GM19239 (cell line): Measurements from ENCODE around the gene KLF12.

Experiments used
- DNase-seq: peaks from one replicate; pipeline ENCODE4 v3.0.0; 2011; ENCODE audit warnings: low spot score; ENCODE audit not compliant: insufficient read length
- FAIRE-seq: peaks from 2 replicates; lab custom pipeline; 2011; peaks lifted over from hg19 to GRCh38; lab: Jason Lieb, UNC

KLF12 gene

DNA sequence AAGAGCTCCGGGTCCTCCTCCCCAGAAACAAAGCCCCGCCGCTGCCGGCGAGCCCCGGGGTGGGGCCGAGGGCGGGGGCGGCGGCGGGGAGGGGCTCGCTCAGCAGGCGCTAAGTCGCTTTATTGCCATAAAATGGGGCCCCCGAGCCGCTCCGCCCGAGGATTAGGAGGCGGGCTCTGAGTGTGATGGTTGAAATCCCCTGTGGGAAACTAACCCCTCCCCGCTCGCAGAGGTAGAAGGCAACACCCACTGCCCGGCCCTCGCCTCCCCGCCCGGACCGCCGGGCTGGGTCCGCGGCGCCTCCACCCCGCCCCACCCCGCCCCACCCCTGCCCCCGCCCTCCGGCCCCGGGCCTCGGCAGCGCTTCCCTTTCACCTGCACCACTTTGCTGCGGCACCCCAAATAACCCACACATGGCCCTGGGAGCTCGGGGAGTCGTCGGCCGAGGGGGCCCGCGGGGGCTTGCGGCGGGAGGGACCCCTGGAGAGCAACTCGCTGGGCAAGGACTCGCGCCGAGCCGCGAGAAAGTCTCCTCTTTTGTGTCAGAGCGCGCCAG lies at the start of gene KLF12:
TSS of gene KLF12 (minus strand) at position 184 of the 556 bp plus-strand sequence.
- DNase-seq: peak; percentile 74

DNA sequence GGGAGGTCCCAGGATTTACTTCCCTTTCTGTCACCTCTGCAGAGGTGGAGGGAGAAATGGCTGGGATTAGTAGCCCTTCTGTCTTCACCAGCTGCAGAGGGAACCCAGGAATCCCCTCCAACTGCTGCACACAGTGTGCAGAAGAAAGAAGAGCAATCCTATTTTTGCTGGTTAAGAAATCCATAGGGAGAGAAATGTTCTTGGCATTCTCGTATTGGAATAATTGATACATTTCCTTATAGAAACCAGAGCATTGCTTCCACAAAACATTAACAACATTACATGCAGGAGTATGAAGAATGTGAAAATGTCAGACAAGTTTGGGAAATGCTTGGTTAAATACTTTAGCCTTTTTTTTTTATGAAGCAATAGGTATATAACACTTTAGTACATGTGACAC lies 48.3 kb upstream of the KLF12 start:
- no peak for DNase-seq
- FAIRE-seq: no peak

More for the DNA sequence above, at the start of gene KLF12:
- no peak for FAIRE-seq

DNA sequence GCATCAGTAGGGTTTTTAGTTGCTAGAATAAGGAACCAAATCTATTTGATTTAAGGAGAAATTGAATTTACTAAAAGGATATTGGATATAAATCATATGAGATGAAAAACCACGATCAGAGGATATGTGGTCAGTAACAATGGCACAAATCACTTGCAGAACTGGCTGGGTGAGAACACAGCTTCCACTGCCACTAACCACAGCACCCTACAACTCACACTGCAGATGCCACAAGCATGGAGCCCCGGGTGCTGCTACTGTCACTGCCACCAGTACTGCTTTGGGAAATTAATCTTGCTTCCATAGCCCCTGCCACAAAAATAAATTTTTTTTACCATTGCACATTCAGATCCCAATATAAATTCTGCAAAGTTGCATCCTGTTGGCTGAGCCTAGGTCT lies 40.6 kb upstream of the KLF12 start:
- DNase-seq (no peak), FAIRE-seq (no peak)

DNA sequence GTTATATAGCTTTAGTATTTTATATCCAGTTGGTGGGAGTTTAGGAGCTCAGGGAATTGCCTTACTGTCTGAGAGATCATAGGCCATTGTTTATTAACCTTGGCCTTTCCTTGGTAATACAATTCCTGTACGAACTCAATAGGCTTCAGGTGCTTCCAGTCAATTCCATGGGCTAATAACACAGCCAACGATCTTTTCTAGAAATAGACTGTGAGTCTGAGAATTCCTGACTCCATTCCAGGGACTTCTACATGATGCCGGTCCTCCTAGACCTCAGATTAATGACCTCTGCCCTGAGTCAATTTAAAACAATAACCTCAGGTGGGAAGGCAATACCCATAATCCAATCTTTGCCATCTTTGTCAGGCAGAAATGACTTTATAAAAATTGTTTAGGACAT lies 39.6 kb upstream of the KLF12 start:
- FAIRE-seq: no peak
- no peak for DNase-seq

DNA sequence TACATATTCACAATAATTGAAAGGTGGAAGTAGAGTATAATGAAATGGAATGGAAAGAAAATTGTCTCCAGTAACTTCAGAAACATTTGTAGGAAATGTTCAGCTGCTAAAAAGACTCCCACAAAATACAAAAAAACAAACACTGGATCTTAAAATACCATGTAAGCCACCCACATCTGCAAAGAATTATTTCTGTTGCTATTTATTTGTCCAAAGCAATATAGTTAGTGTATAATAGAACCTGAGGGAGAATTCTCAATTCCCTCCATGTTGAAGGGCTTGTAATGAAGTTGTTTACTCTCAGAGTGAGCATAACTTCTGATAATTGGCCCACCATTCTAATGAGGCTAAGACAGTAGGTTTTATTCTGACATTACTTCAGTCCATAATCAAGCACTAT lies 37.4 kb upstream of the KLF12 start:
- FAIRE-seq (no peak), DNase-seq (no peak)

DNA sequence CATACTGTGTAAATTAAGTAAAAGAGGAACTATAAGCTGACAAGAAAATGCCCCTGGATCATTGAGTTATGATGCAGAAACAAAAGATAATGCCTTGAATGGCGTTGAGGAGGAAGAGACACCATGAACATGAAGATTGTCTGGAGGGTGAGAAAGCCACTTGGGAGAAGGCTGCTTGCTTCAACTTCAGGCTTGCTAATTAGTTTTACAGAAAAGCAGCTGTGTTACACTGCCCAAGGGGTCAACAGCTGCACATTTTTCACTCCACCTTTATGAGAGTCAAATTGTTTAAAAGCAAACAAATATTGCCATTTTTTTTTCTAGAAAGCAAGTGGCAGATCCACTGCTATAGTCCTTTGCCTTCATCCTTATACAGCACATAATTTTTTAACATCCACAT lies 35.5 kb upstream of the KLF12 start:
- FAIRE-seq: no peak

DNA sequence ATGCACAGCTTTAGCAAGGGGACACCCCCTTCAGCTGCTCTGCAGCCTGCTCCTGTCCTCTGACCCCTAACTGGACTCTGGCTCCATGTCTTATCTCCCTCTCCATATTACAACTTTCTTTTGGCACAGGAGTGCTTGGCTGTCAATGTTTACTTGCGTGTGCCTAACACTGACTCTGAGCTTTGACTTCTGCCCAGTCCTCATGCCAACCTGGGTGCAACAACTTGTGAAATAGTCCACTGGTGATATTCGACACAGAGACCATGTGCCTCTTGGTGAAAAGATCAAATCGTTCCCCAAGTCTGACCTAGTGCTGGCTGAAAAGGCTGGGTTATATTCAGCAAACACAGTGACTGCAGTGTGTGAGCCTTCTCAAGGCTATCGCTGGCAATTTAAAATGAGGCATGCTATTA lies 34.1 kb upstream of the KLF12 start:
- DNase-seq (no peak), FAIRE-seq (no peak)

More for the DNA sequence above, 35.5 kb upstream of the KLF12 start:
- no peak for DNase-seq

DNA sequence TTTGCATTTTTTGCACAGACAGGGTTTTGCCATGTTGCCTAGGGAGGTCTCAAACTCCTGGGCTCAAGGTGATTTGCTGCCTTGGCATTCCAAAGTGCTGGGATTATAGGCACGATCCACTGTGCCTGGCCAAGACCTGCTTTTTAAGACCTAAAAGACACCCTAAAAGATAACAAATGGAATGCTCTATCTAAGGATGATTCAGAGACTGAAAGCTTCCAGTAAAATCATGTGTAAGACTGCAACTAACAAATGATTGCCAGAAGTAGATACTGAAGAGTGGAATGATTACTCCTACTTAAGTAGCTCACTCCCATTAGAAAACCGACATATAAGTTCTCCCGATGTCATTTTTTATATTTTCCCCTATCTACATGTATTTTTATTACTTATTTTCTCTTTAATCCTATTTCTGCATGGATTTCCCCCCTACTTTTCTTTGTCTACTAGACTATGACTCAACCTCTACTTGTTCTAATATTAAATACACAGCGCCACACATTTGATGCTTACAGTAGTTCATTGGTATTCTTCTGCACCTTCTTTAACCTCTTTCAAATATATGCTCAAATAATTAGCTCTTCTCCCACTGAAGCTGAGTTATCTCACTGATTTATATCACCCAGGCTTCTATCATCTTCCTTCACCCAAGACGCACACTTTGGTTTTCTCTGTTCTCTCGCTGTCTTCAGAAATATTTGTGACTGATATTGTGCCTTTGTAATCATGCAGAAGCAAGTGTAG lies 32.2 kb upstream of the KLF12 start:
- FAIRE-seq: no peak

DNA sequence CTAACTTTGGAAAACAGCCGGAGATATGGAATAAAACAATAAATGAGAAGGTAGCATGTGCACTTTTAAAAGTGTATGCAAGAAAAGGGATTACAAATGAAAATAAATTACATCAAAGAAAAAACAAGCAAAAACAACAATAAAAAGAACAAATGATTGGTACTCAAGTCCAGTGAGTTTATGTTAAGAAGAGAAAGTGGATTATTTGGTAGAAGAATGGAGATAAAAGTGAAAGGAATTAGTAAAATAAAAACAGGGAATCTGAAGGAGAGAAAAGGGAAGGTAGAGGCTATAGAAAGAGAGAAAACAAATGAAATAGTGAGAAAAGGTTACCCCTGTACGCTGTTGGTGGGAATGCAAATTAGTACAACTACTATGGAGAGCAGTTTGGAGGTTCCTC lies 28.6 kb upstream of the KLF12 start:
- FAIRE-seq (no peak), DNase-seq (no peak)

More for the DNA sequence above, 32.2 kb upstream of the KLF12 start:
- DNase-seq: no peak

DNA sequence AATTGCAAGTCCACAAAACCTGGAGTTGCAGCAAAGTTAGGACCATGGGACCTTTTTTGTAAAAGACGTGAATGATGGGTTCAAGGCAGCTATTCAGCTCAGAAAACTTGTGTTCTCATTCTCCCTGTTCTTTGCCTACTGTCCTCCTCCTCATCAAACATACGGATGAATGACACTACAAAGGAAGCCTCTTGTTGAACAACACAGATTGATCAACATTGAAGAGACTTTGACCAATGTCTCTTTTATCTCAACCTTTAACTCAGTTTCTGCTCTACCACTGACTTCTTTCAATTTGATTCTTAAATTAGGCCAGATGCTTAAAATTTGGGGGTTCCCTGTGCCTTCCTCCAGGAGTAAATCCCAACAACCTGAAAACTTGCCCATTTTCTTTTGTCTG lies 27.9 kb upstream of the KLF12 start:
- DNase-seq (no peak), FAIRE-seq (no peak)

DNA sequence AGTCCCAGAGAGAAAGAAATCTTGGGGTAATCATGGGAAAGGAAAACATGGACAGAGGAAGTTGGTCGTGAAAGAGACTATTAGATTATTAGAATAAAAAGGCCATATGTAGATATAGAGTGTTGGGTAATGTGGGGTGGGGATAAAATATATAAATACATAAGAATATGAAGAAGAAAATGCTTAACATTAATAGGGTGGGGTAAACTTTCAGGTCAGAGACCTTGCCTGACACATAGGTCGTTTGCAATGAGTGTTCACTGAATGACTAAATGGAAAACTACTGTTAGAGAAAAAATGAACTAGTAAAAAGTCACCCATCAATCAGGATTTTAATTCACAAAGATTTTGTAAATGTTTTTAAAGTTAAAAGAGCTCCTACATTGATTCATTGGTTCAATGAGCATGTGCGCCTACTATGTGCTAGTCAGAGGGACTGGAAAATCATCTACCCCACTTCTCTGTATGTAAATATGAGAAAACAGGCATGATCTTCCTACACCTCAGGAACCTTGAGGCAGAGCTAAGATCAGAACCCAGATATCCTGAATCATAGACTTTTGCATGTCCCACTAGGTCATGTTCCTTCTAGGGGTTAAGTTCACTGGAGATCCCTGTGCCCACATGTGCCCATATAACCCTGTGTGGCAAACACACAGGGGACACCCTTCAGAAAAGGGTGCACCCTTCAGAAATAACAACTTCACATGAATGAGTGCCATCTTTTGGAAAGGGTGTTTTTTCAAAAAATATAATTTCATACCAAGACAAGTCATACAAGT lies 24.6 kb upstream of the KLF12 start:
- DNase-seq: no peak

DNA sequence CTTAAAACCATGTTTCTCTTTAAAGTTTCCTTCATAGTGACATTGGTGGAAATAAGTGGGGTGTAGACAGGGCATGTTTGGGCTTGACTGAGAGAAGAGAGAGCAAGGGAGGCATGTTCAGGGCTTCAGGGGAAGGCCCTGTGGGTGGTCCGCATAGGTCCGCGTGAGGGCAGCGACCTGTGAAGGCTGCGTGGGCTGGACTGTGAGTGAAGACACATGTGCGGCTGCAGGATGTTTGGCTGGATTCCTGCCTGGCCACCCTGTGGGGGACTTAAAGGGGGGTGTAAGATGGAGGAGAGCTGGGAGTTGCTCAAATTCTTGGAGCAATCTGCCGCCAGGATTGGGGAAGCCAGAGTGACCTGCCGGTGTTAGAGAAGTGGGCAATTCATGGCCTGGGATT lies 23.8 kb upstream of the KLF12 start:
- FAIRE-seq: no peak
- DNase-seq: no peak

More for the DNA sequence above, 24.6 kb upstream of the KLF12 start:
- FAIRE-seq: no peak

DNA sequence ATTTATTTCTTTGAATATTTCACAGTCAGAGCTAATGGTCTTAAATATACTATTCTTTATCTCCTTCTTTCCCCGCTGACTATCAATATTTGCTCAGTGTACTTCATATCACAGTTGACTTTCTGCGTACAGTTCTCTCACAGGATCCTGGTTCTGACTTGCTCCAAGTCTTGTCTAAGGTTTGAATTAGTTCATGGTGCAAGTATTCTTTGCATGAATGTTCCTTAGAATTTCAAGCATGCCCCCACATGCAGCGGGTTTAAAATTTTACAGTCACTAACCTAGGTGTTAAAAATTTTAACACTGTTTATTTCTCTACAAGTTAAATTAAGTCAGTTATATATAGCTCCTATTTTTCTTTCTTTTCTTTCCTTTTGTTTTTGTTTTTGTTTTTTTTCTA lies 20.8 kb upstream of the KLF12 start:
- FAIRE-seq: no peak

DNA sequence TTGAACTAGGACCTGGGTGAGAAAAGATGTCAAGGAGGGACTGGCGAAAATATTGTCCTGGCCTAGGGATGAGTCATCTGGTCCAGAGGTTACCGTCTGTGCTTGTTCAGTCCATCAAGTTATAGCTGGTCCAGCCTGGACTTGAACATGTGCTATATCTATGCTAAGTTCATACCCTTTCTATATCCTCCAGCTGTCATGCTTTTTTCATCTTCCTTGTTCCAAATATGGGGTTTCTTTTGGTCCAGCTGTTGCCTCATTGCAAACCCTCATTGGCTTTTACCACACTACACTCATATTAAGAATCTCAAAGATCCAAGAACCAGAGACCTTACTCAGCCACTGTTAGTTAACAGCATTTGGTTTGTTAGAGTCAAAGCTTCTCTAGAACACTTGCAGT lies 19.1 kb upstream of the KLF12 start:
- no peak for FAIRE-seq
- no peak for DNase-seq

More for the DNA sequence above, 20.8 kb upstream of the KLF12 start:
- DNase-seq: no peak

DNA sequence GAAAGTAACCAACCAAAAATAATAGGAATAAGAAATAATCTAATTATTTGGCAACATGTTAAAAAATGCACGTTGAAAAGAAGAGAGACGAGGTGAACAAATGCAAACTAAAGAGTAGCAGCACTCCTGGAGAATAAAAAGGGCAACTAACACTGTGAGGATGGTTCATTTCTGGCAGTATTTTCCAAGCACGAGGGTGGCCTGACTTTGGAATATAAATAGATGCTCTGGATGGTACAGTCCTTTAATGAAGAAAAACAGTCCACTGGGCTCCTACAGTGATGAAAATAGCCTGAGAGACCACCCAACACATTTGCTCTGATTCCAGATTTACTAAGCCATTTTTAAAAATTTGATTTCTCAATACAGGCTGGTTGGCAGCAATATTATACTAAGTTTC lies 17.7 kb upstream of the KLF12 start:
- no peak for FAIRE-seq
- DNase-seq: no peak

DNA sequence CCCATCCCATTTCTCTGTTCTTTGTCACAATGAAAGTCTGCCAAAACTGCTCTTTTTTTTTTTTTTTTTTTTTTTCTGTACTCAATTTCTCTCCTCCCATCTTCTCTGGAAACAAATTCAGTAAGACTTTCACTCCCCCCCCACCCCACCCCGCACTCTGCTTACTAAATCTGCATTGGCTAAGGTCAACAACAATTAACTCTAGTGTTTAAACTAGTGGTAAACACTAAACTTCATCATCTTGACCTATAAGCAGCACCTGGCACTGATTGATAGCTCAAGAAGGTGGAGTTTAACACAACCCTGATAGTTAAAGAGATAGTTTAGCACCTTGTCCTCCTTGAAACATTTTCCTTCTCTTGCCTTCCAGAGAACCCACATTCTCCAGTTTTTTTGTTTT lies 14.1 kb upstream of the KLF12 start:
- FAIRE-seq (no peak), DNase-seq (no peak)

DNA sequence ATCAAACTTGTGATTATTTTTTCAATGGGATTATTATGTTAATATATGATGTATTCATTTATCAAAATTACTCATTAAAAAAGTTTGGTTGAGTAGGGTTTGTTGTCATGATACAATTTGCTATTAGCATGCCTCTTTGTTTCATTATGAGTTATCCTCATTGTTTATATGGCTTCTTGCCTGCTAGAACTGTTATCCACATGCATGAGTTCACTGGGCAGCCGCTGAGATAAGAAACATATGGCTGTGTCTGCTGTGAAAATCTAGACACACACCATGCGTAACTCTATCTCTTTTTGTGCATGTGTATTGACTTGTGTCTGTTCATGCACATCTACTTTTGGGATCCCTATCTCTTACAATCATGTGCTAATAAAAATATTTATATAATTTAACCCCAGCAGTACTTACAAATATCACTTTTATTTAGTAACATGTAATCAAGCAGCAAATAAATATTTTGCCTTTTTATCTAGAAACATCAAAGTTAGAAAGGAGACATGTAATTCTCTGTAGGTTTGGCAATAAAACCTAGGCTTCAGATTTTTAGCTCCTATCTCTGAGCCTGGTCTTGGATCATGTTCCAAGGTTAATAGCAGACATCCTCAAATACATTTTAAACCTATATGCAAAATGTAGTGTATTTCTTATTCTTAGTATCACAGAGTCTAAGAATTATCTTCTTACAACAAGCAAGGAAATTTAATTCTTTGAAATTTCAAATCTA lies 11.2 kb upstream of the KLF12 start:
- DNase-seq: no peak
- no peak for FAIRE-seq

DNA sequence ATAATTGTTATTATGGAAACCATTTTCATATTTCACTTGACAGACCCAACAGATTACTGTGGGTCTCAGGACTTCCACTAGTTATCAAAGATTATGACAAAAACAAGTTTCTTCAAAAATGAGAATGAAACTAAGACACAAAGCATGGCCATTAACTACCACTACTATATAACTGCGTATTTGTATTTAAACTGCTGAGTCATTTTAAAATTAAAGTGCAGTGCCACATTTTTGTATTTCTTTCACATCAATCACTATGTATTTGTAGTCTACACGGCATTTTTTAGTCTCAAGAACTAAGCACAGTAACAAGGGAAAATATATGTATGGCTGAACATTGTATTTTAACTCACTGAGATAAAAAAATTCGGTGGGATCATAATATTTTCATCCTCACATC lies 10.1 kb upstream of the KLF12 start:
- DNase-seq: no peak
- FAIRE-seq: no peak

DNA sequence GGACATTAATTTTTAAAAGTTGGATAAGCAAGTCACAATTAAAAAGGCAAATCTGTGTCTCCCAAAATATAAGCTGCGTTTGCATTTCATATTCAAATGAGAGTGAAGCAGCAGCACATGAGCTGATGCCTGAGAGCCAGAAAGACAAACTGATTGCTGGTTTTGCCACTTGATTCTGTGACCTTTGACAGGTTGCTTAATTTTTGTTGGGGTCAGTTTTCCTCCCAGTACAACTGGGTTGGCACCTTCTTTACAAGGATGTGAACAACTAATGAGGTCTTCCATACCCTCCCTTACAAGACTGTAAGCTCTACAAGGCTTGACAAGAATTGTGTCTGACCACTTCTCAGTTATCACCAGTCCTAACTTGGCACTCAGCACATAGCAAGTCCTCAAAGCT lies 8.1 kb upstream of the KLF12 start:
- DNase-seq (no peak), FAIRE-seq (no peak)

DNA sequence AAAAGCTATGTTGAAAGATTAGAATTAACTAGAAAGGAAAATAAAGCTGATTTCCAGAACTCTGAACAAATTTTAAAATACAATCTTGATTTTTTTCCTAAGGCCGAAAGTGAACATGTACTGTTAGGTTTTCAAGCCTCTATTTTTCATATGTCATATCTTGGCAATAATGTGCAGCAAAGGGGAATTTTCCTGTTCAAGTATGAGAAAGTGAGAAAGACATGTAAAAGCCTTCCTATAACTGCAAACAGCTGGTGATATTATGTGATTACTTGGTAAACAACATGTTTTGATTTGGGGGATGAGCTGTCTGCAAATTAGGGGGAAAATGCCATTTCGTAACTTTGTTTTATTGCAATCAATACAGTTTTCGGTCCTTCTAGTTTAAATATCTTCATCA lies 4.0 kb upstream of the KLF12 start:
- DNase-seq (no peak), FAIRE-seq (no peak)
